ENCODE measurements around the gene CYB5R3.
"Not testable (repeated sequence)": the region's sequence is repeated elsewhere in the genome, so short reads cannot be mapped to it uniquely, and the experiment has no call there.

Gene CYB5R3

GRCh38 chr22:42567950-42568349 lies 81.2 kb downstream of the CYB5R3 start:
- not testable (repeated sequence) for DNase-seq (ENCODE audit: low spot score)

Data from Ammon's horn (tissue), 1 donor.